Measurements from ENCODE around the gene CFI. TPM values are rescaled to one million over a fixed set of nuclear protein-coding genes. Genes with fewer than 3 reads are reported as not detected.

CFI gene
- total and polyA plus RNA-seq, 9 of the 15 experiments (the other 6 are each of a cell fraction or from before 2014, with no cell fraction given), result 0.30 to 8.4 (median 0.95) TPM

- TF ChIP-seq GTF2B (IDR thresholded peaks at IDR 0.05; ENCODE audit: extremely low read depth, insufficient read length), result no peak
- TF ChIP-seq ZNF407 (IDR thresholded peaks at IDR 0.05; ENCODE audit: low read depth), result peak; percentile 92
- no peak for TF ChIP-seq ZNF253 (CRISPR knock-in tag; conservative IDR thresholded peaks at IDR 0.05)
- TF ChIP-seq HDAC8 (tag; IDR thresholded peaks at IDR 0.05), result no peak
- TF ChIP-seq SMC3 (conservative IDR thresholded peaks at IDR 0.05; ENCODE audit: insufficient read depth, low read depth, low read length), result no peak
- TF ChIP-seq BRCA1 (IDR thresholded peaks at IDR 0.05), result no peak
- no peak for TF ChIP-seq BRCA1 (CRISPR knock-in tag; IDR thresholded peaks at IDR 0.05)
- TF ChIP-seq XRCC3 (IDR thresholded peaks at IDR 0.05), result no peak
- no peak for TF ChIP-seq ILK (tag; IDR thresholded peaks at IDR 0.05; ENCODE audit: borderline replicate concordance, low read depth)
- TF ChIP-seq HBP1 (CRISPR knock-in tag; IDR thresholded peaks at IDR 0.05), result peak; percentile 39; the same call in 1 of the 2 replicates
- no peak for TF ChIP-seq ZNF695 (CRISPR knock-in tag; IDR thresholded peaks at IDR 0.05)
- no peak for TF ChIP-seq DEAF1 (CRISPR knock-in tag; IDR thresholded peaks at IDR 0.05)
- no peak for TF ChIP-seq BCOR (IDR thresholded peaks at IDR 0.05)
- peak; percentile 5; the same call in 1 of the 2 replicates for TF ChIP-seq TEAD4 (IDR thresholded peaks at IDR 0.05; ENCODE audit: low read length)
- no peak for TF ChIP-seq TEAD4 (CRISPR knock-in tag; IDR thresholded peaks at IDR 0.05; ENCODE audit: borderline replicate concordance)
- TF ChIP-seq MTA1 (IDR thresholded peaks at IDR 0.05; ENCODE audit: borderline replicate concordance), result peak; percentile 98
Measured at GRCh38 chr4:109815151-109816081, 13.6 kb upstream of the CFI start, which contains the start of gene GAR1 (continued).

All from K562 (cell line).